Gastrocnemius medialis (tissue), 4 donors: Measurements from ENCODE around the gene APBA2.

ENCODE experiments used
- POLR2A ChIP-seq, 2 donors: fragments of 450-650 bp; IDR thresholded peaks; one replicate each; pipeline ENCODE4 v1.6.1; 2017; ENCODE audit warnings: antibody characterized with exemption in 2 of 2, mild to moderate bottlenecking in 2 of 2, moderate library complexity in 2 of 2
- TF ChIP-seq, protein P1 (sequence below), 5 experiments: fragments of 450-650 bp in 3 of 5; fragments of 200-600 bp in 2 of 5; sonication (generic) in 2 of 5; IDR thresholded peaks in 4 of 5; conservative IDR thresholded peaks in 1 of 5; 1 replicate in 4 of 5; 2 replicates in 1 of 5; pipeline ENCODE4 v1.5.1; 2016 to 2019; ENCODE audit warnings: antibody characterized with exemption in 5 of 5, mild to moderate bottlenecking in 3 of 5, moderate library complexity in 3 of 5

GRCh38 chr15:29139072-29139471 is 253.3 kb downstream of the APBA2 start:
- TF ChIP-seq, protein P1, sequence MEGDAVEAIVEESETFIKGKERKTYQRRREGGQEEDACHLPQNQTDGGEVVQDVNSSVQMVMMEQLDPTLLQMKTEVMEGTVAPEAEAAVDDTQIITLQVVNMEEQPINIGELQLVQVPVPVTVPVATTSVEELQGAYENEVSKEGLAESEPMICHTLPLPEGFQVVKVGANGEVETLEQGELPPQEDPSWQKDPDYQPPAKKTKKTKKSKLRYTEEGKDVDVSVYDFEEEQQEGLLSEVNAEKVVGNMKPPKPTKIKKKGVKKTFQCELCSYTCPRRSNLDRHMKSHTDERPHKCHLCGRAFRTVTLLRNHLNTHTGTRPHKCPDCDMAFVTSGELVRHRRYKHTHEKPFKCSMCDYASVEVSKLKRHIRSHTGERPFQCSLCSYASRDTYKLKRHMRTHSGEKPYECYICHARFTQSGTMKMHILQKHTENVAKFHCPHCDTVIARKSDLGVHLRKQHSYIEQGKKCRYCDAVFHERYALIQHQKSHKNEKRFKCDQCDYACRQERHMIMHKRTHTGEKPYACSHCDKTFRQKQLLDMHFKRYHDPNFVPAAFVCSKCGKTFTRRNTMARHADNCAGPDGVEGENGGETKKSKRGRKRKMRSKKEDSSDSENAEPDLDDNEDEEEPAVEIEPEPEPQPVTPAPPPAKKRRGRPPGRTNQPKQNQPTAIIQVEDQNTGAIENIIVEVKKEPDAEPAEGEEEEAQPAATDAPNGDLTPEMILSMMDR (IDR thresholded peaks at IDR 0.05 in 4 of 5, conservative IDR thresholded peaks at IDR 0.05 in 1 of 5): no peak
- no peak for TF ChIP-seq POLR2A (IDR thresholded peaks at IDR 0.05)
